GM19239 (cell line): ENCODE results near the gene ZNF648.
A peak's percentile ranks its signal among the peaks of the same experiment; 100 is the strongest.
"Not testable (repeated sequence)": the region's sequence is repeated elsewhere in the genome, so short reads cannot be mapped to it uniquely, and the experiment has no call there.

Experiments
- DNase-seq: peaks from one replicate; pipeline ENCODE4 v3.0.0; 2011; ENCODE audit warnings: low spot score; ENCODE audit not compliant: insufficient read length
- FAIRE-seq: peaks from 2 replicates; lab custom pipeline; 2011; peaks lifted over from hg19 to GRCh38; lab: Jason Lieb, UNC

Gene ZNF648

DNA sequence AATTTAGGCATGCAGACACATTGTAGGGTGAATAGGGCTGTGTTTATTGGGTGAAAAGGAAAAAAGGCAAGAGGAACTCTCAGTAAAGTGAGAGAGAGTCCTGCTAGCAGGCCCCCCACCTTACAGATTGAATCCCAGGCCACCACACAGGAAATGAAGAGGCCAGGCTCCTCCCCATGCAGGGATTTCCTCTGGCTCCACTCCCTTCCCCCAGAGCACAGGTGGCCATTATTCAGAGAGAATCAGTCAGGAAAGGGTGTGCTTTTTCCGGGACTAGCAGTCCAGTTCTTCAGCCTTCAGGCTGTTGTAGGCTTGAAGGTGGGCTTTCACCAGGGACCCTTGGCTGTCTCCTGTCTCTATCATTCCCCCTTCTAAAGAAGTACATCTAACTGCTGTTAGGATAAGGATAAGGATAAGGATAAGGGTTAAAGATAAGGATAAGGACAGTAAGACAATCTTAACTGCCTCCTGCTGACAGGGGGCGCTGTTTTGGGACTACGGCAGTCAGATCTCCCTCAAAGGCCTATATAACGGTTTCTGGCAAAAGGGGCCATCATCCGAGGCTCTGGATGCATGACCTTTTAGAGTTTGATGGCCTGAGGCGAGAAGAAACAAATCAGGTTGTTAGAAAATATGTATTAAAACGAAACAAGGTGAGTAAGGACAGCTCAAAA is 26.3 kb downstream of the ZNF648 start:
- no peak for DNase-seq
- FAIRE-seq = no peak

DNA sequence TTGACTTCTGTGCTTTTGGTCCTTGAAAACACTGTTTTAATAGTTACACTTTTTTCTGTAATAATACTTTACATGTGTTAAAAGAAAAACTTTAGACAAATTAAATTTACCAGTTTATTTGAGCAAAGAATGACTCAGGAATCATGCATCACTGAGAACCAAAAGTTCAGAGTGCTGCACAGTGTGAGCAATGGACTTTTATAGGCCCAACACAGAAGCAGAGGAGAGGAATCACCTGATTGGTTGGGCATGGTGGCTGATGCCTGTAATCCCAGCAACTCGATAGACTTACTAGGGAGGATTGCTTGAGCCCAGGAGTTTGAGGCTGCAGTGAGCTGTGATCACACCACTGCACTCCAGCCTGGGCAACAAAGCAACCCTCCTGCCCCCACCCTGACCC is 29.3 kb downstream of the ZNF648 start:
- no peak for FAIRE-seq

DNA sequence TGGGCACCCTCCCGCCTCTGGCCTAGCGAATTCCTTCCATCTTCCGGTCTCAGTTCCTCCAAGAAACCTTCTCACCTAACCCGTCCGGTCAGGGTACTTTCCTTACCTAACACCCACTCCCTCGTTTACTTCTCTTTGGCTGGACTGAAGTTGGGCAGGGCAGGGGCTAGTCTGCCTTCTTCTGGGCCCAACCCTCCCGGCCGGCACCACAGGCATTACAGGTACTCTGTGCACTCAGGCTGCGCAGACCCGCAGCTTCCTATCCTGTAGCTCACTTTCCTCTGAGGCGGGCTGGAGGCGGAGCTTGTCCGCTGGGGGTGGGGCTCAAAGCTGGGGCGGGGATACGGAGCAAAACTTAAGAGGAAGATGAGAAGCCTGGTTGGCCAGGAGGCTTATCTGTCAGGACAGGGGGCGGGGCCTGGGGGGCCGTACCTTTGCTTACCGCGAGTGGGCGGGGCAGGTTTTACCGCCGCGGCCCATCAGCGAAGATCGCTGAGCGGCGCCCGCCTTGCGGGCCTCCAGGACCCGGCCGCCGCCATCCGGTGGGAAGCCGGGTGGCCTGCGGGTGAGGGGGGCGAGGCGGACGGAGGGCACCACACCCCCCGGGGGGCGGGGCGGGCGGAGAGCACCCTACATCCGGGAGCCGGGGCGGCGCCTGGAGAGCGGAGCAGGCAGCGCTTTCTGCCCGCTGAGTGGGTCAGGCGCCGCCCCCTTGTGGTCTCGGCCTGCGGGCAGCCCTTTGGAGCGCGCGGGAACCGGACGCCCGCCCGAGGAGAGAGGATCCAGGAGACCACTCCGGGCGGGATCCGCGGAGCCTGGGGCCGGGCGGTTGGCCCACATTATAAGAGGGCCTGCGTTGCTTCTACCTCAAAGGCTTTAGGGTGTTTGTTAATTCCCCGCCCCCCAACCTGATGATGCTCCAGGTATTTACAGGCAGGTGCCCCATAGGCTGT is 31.9 kb downstream of the ZNF648 start:
- DNase-seq = peak; percentile 74
- peak; percentile 98 for FAIRE-seq

More for the DNA sequence above, 29.3 kb downstream of the ZNF648 start:
- DNase-seq = no peak

DNA sequence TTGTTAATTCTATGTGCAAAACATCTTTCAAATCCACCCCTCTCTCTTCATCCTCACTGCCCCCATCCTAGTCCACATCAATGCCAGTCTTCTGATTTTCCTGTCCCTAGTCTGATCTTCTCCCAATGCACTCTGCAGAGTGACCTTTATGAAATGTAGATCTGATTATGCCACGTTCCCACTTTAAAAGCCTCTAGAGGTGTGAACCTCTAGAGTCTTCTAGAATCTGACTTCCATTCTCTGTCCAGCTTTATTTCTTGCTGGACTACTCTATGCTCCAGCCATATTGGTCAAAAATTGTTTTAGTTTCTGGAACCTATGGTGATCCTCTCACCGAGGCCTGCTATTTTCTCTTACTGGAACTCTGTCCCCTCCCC is 32.5 kb downstream of the ZNF648 start:
- no peak for DNase-seq
- no peak for FAIRE-seq

DNA sequence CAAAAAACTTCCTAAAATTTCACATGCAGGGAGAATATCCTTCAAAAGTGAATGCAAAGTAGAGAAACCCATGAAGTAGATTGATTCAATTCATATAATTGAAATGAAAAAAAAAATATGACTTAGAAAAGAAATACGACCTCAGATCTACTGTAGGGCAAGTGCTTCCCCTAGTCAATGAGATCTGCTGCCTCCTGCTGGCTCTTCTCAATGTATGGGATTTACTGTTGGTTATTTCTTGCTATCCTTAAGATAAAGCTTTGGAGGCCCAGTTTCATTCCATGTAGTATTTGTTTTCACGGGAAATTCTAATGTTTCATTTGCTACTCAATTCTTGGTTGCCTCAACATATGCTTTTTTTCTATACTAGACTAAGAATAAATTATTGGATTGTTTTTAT is 46.2 kb downstream of the ZNF648 start:
- no peak for FAIRE-seq

DNA sequence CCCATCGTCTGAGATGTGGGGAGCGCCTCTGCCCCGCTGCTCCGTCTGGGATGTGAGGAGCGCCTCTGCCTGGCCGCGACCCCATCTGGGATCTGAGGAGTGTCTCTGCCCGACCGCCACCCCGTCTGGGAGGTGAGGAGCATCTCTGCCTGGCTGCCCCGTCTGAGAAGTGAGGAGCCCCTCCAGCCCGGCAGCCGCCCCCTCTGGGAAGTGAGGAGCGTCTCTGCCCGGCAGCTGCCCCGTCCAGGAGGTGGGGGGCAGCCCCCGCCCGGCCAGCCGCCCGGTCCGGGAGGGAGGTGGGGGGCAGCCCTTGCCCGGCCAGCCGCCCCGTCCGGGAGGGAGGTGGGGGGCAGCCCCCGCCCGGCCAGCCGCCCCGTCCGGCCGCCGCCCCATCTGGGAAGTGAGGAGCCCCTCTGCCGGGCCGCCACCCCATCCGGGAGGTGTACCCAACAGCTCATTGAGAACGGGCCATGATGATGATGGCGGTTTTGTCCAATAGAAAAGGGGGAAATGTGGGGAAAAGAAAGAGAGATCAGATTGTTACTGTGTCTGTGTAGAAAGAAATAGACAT is 50.6 kb downstream of the ZNF648 start:
- not testable (repeated sequence) for FAIRE-seq, DNase-seq

More for the DNA sequence above, 46.2 kb downstream of the ZNF648 start:
- no peak for DNase-seq

DNA sequence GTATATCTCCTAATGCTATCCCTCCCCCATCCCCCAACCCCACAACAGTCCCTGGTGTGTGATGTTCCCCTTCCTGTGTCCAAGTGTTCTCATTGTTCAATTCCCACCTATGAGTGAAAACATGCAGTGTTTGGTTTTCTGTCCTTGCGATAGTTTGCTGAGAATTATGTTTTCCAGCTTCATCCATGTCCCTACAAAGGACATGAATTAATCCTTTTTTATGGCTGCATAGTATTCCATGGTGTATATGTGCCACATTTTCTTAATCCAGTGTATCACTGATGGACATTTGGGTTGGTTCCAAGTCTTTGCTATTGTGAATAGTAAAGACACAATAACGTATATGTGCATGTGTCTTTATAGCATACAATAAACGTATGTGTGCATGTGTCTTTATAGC is 56.1 kb downstream of the ZNF648 start:
- not testable (repeated sequence) for DNase-seq, FAIRE-seq

DNA sequence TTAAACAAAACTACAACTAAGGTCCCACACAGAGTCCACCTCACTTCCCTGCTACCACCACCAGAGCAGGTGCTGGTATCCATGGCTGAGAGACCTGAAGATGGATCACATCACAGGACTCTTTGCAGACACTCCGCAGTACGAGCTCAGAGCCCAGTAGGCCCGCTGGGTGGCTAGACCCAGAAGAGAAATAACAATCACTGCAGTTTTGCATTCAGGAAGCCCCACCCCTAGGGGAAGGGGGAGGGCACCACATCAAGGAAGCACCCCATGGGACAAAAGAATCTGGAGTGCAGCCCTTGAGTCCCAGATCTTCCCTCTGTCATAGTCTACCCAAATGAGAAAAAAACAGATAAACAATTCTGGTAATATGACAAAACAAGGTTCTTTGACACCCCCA is 56.9 kb downstream of the ZNF648 start:
- FAIRE-seq = peak; percentile 45
- DNase-seq = no peak
